GM21447 (cell line): ENCODE data around the gene AP1M1.
"Not testable (repeated sequence)": the region's sequence is repeated elsewhere in the genome, so short reads cannot be mapped to it uniquely, and the experiment has no call there.

ENCODE experiments used
- ATAC-seq: cut with Tn5 transposase; IDR thresholded peaks from one replicate; pipeline ENCODE4 v1.9.1; 2021; ENCODE audit not compliant: unreplicated experiment

The AP1M1 gene

DNA sequence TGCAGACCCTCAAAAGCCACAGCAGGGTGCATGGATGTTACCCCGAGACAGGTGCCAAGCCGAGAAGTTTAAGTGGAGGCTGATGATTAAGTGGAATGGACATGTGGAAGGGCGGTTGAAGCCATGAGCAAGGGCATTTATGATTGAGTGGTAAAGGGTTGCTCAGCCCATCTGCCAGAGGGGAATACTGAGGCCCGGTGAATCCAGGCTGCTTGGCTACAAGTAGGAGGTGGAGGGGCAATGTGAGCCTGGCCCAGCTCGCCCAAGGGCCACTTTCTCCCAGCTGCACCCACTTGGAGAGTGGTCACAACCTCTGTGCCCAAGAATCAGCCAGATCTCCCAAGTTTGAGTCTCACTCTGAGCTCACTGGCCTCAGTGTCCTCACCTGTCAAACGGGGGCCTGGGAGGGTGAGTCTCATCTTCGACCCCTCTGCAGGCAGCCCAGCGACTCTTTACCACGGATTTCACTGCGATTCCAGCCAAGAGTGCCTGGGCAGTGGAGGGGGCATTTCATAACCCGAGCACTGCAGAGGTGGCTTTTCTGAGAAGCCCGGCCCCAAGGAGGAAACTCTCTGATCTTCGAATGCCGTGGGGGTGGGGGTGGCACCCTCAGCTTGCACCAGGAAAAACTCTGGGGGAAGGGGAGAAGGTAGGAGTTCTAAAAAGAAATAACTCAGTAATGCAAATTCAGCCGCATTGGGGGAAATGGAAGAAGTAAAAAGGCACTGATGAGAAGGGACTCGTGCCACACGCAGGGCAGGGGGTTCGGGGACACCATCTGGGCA, 64.1 kb downstream of the AP1M1 start:
- no peak for ATAC-seq

DNA sequence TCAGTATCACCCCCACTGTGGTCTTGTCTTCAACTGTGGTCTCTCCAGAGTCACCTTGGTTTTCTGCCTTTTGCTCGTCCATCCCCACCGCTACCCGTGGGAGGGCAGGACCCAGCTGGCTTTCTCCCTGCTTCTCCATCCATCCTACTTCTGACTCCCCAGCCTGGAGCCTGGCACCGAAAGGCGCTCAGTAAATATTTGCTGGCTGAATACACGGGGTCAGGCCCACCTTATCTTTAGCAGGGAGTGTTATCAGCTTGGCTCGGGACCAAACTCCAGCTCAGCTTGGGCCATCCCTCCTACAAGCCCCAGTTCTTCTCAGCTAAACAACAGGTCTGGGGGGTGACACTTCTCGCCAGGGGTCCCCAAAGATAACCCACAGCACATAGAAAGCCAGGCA, 64.9 kb downstream of the AP1M1 start:
- ATAC-seq: no peak

DNA sequence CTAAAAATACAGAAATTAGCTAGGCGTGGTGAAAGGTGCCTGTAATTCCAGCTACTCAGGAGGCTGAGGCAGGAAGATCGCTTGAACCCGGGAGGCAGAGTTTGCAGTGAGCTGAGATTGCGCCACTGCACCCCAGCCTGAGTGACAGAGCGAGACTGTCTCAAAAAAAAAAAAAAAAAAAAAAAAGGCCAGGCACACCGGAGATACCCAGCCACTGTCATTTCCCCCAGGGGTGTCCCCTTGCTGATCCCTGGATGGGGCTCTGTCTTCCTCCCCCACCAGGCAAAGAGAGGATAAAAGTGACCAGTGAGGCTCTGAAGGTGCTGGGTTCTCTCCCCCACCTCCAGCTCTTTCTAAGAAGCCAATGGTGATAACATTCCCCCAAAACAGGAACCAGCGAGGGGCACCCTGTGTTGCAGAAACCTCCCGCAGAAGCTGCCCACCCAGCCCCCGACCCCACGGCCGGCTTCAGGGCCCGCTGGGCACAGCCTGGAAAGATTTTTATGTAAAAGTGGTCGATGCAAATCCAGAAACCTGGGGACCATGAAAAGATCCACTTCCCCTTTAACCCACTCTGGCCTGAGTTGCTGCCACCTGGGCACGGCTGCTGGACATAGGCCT, 65.5 kb downstream of the AP1M1 start:
- ATAC-seq: no peak

DNA sequence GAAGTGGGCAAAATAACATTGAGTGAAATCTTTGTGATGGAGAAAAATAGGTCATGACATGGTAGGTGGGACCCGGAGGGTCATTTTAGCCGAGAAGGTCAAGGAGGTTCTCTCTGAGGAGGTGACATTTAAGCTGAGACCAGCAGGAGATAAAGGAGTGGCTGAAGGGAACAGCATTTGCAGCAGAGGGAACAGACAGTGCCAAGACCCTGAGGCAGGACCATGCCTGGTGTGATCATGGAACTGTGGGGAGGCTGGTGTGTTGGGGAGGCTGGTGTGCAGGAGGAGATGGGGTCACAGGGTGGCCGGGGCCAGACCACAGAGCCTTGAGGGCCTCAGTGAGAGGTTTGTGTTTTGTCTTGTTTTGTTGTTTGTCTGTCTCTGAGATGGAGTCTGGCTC, 67.5 kb downstream of the AP1M1 start:
- ATAC-seq: no peak

DNA sequence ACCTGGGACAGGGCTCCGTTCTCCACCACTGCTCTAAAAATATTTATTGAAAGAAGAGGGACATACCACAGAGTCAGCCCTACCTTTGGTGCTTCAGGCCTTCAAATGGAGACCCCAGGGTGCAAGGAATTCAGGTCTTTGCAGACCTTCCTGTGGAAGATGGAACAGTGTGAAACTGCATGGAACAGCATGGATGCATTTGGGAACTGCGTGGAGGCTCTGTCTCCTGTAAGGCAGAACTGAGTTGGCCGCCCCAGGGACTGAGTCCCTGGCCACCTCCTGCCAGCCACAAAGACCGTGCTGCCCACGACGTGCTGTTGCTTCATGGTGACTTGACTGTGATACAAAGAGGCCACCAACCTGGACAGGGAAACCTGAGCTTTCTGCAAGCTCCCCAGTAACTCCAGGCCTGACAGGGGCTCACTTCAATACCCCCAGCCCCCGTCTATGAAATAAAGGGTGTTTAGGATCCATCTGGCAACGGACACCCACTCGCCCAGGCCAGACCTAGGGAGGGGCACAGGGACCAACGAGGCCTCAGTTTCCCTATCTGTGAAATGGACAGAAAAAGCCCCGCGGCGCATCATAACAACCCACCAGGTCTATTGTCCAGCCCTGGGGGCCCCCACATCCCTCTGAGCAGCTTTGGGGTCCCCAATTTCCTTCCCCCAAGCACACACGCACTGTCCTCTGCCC, 68.3 kb downstream of the AP1M1 start:
- no peak for ATAC-seq

DNA sequence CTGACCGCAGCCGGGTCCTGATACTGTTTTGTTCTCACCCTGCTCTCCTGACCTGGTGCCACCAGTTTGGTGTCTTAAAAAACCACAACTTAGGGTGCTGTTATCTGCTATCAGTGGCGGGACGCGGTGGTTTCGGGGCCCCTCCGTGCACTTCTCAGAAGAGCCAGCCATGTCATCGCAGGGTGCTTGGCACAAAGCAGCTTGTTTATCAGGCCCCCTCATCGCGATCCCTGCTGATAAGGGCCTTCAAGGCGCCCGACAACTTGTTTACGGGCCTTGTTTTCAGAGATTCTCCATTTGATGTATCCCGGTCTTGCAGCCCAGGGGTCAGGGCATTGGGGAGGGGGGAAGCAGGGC, 68.9 kb downstream of the AP1M1 start:
- no peak for ATAC-seq

DNA sequence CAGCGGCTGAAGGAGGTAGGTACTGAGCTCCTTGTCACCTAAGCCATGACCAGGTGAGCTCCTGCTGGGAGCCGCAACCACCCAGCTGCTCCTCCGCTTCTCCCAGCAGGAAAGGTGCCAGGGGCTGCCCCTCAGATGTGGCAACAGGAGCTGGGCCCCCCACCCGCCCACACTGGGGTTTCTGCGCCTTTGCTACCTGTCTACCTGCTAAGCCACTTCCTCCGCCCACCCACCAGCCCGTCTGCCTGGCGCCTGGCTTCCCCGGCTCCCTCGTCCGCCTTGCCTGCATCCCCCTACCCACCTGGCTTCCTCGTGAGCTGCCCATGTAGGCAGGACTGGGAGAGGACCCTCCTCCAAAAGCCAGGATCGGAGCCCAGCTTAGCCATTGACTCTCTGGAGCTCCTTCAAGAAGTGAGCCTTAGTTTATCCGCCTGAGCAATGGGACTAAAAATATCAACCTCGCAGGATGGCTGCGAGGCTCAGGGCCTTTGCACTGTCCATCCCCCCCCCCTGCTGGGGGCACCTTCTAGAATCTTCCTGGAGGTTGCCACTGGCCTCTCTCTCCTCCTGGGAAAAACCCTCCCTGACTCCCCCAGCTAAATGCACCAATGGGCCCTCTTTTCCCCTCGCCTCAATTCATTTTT, 71.1 kb downstream of the AP1M1 start:
- ATAC-seq: no peak

DNA sequence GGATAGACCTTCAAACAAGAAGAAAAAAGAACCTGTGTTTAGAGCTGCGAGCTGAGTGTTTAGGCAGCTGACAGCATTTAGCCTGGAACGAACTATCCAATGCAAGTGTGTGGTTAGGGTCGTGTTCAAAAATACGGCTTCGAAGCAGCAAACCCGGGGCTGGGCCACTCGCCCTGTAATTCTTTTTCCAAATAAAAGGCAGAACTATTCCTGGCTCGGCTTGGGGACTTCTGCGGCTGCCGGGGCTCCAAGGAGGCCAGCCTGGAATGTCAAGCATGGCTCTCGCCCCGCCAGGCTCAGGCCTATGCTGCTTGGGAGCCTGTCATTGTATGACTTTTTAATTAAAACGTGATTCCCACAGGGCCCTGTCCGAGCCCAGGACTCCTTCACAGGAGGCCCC, 75.2 kb downstream of the AP1M1 start:
- ATAC-seq: no peak

DNA sequence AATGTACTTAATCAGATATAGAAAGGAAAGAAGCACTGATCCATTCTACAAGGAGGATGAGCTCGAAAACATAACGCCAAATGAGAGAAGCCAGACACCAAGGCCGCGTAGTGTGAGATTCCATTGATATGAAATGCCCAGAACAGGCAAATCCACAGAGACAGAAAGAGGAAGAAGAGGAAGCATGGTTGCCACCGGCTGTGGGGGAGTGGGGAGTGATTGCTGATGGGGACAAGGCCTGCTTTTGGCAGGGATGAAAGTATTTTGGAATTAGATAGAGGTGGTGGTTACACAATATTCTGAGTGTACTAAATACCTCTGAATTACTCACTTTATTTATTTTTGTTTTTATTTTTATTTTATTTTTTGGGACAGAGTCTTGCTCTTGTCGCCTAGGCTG, 76.7 kb downstream of the AP1M1 start:
- ATAC-seq: no peak

DNA sequence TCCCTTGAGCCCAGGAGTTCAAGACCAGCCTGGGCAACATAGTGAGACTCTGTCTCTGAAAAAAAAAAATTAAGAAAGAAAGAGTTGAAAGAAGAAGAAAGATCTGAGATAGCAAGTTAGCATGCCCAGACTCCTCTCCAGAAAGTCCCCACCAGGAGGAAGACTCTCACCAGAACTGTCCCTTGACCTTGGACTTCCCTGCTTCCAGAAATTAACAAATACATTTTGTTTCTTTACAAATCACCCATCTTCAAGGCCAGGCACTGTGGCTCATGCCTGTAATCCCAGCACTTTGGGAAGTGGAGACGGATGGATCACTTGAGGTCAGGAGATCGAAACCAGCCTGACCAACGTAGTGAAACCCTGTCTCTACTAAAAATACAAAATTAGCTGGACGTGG, 82.6 kb downstream of the AP1M1 start:
- ATAC-seq: no peak

DNA sequence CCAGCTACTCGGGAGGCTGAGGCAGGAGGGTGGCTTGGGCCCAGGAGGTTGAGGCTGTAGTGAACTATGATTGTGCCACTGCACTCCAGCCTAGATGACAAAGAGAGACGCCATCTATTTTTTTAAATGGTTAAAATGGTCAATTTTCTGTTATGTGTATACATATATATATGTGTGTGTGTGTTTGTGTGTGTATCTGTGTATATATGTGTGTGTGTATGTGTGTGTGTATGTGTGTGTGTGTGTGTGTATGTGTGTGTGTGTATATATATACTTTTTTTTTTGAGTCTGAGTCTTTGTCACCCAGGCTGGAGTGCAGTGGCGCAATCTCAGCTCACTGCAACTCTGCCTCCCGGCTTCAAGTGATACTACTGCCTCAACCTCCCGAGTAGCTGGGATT, 84.0 kb downstream of the AP1M1 start:
- ATAC-seq: no peak

DNA sequence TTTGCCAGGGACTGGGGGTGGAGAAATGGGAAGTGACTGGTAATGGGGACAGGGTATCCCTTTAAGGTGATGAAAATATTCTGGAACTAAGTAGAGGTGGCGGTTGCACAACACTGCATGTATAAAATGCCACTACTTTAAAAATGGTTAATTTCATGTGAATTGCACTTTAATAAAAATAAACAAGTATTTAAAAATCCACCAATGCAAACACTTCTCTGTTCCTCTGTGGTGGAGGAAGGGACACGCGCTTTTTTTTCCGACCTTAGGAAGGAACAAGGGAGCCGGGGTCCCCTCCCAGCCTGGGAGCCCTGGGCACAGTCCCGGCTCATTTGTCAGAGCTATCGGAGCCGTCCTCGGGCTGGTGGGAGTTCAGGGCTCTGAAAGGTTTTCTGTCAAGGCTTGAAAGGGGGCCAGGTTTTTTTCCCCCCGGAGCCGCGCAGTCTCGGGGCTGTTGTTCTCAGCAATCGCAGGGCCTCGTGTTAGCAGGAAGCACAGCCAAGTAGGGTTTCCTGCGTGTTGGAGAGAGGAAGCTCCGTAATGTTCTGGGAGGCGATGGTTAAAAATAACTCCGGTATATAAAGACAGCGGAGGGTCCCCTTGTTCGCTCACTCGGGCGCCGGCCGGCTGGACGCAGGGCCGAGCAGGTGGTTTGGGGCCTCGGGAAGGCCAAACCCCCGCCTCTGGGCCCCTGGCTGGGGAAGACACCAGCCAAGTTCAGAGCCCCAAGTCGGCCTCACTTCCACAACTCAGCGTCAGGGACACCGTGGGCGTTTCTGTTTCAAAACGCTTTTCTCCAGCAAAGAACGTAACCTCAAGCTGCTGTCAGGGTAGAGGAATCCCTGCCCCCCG, 85.7 kb downstream of the AP1M1 start:
- no peak for ATAC-seq

DNA sequence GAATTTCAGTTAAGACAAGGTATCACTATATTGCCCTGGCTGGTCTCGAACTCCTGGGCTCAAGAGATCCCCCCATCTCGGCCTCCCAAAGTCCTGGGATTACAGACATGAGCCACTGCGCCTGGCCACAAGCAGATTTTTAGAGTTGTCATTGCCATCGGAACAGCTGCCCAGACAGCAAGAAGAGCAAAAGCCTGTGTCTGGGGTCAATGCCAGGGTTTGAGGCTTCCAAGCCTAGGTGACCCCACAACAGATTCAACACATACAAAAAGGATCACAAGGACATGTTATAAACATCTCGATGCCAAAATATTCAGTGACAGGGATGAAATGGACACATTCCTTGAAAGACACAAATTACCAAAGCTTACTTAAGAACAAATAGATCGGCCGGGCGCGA, 86.8 kb downstream of the AP1M1 start:
- no peak for ATAC-seq

DNA sequence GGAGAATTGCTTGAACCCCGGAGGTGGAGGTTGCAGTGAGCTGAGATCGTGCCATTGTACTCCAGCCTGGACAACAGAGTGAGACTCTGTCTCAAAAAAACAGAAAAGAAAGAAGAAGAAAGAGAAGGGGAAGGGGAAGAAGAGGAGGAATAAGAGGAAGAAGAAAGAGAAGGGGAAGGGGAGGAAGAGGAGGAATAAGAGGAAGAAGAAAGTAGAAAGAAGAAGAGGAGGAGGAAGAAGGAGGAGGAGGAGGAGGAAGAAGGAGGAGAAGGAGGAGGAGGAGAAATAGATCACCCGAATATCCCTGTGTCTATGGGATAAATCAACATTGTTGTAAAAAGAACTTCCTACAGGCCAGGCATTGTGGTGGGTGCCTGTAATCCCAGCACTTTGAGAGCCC, 87.4 kb downstream of the AP1M1 start:
- not testable (repeated sequence) for ATAC-seq

DNA sequence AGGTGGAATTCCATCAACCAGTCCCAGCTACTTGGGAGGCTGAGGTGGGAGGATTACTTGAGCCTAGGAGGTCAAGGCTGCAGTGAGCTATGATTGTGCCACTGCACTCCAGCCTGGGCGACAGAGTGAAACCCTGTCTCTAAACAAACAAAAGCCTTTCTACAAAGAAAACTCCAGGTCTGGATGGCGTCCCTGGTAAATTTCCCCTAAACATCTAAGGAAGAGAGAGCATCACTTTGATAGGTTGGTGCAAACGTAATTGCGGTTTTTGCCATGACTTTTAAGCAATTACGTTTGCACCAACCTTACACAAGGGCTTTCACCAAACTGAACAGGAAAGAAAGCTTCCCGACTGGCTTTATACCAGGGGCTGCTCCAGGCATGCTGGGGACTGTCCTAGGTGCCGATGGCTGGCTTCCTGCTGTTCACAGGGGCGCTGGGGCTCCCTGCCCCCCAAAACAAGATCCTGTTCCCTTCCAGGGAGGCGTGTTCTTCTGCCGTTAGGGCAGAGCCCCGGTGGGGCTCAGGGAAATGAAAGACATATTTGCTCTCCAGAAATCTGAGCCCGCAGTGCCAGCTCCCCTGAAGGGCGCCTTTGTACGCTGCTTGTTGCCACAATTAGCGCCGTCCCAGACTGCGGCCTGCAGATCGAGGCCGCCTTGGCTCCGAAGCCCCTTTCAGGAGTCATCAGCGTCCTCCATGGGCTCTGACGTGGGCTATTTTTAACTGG, 88.2 kb downstream of the AP1M1 start:
- ATAC-seq: no peak

DNA sequence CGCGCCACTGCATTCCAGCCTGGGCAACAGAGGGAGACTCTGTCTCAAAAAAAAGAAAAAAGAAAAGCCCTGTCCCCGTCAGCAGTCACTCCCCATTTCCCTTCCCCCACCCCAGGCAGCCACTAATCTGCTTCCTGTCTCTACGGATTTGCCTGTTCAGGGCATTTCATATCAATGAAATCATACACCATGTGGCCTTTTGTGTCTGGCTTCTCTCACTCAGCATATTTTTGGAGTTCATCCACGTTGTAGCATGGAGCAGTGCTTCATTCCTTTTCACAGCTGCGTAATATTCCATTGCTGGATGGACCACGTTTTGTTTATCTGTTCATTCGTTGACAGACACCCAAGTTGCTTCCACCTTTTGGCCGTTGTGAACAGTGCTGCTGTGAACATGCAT, 90.8 kb downstream of the AP1M1 start:
- ATAC-seq: no peak

DNA sequence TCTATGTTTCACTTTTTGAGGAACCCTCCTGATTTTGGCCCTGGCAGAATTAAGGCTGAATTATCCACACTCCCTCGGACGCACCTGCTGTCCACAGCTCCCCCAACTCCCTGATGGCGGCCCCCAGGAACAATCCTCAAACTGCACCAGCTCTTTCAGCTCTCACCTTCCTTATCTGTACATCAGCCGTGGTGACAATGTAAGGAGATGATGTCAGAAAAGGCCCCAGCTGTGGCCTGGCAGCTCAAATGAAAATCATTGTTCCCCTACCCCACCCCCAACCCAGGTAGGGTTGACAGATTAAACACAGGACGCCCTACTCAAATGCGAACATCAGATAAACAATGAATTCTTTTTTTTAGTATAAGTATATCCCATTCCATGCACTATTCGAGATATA, 91.9 kb downstream of the AP1M1 start:
- no peak for ATAC-seq

DNA sequence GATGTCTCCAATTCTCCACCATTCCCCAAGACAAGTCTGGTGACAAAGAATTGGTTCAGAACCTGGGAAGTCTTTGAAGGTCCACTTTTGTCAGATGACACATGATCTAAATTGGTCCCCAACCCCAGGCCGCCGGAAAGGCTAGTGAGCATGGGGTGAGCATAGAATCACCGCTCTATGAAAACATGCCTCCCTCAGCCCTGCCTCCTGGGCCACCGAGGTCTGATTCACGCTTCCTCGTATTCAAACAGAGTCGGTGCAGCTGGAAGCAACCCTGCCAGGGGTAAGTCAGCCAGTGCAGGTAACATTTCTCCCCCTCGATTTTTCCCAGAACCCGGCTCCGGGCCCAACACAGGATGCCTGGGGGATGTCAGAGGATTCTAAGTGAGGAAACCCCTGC, 93.0 kb downstream of the AP1M1 start:
- ATAC-seq: no peak

DNA sequence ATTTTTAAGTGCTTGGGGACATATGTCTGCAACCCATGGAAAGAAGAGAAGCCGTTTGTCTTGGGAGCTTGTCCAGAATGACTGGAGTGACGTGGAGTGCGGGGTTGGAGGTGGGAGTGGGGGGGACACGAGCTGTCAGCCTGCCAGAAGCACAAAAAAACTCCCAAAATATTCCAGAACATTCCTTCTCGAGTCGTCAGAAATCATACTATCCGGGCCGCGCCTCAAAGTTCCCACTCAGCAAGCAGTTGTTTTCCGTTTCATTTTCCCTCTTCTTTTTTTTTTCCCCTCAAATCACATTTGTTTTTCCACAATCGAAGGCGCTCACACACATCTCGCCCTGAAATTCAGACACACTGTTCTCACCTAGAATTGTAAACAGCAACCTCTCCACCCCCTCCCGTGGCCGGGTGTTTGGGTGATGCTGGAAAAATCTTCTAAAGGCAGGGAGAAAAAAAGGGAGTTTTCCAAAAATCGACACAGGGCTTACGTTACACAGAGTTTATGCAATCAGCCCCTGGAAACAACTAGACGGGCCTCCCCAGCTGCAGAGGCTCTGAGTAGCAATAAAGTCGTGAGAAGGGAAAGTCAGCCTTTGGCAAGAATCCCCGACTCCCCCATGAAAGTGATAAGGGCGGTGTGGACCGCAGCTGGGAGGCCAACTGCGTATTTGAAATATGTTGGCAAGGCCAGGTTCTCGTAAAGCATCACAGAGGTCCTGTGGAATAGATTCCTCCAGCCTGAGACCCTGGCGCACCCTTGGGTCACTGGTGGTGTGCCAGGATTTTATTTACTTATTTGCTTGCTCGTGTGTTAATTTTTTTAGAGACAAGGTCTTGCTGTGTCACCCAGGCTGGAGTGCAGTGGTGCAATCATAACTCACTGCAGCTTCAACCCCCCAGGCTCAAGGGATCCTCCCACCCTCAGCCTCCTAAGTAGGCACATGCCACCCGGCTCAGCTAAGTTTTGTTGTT, 95.7 kb downstream of the AP1M1 start:
- no peak for ATAC-seq
